Motor neuron (in vitro differentiated cells): ENCODE measurements around the gene JCAD. TPM values are rescaled to one million over a fixed set of nuclear protein-coding genes. Genes with fewer than 3 reads are reported as not detected.
"Not testable (repeated sequence)": the region's sequence is repeated elsewhere in the genome, so short reads cannot be mapped to it uniquely, and the experiment has no call there.

Experiments used
- ATAC-seq, 8 experiments: fragments of 200-7000 bp; cut with Tn5 transposase; replicated peaks in 6 of 8; 2 replicates each; pipeline ENCODE4 v1.8.0; 2021; ENCODE audit warnings: mild to moderate bottlenecking in 8 of 8, moderate library complexity in 8 of 8
- H3K27ac ChIP-seq, 2 donors: fragments of 250-450 bp; sonication (Bioruptor Pico); 2 replicates each; pipeline ENCODE4 v1.9.0; 2021; ENCODE audit warnings: antibody characterized with exemption in 2 of 2, mild to moderate bottlenecking in 2 of 2, moderate library complexity in 1 of 2
- H3K4me1 ChIP-seq, 2 donors: fragments of 250-450 bp; sonication (Bioruptor Pico); replicated peaks in 1 of 2; 2 replicates each; pipeline ENCODE4 v1.6.1; 2021; ENCODE audit warnings: antibody characterized with exemption in 2 of 2, mild to moderate bottlenecking in 2 of 2, moderate library complexity in 1 of 2
- H3K4me3 ChIP-seq, 5 donors: fragments of 250-450 bp; sonication (Bioruptor Pico); 2 replicates each; pipeline ENCODE4 v1.9.0; 2021; ENCODE audit warnings: antibody characterized with exemption in 5 of 5, mild to moderate bottlenecking in 5 of 5, moderate library complexity in 4 of 5
- WGBS, 10 experiments: fragments of 450-650 bp; shearing (Covaris generic); methylation state at CpG; one replicate each; pipeline ENCODE4 v1.0.0; 2022; 5-methylcytosine and 5-hydroxymethylcytosine counted together
- in situ Hi-C, 9 experiments: fragments of 400-800 bp; cut with MboI; loops; one replicate each; pipeline ENCODE4 v1.15.0; 2021; ENCODE audit warnings: low sequenced_read_pairs in 9 of 9, low pct_unique_long_range_greater_than_20kb in 2 of 9; ENCODE audit not compliant: unreplicated experiment in 9 of 9
- total RNA-seq, 8 experiments: library from RNA; unstranded; fragments of 300-600 nt; gene quantifications; 2 replicates each; pipeline versions ENCODE4 v1.2.3 to v1.2.4, GENCODE V29; 2022

JCAD gene
- total RNA-seq, 8 experiments from 2014 or later: 0.22 to 18.7 (median 3.4) TPM

- Histone ChIP-seq H3K4me3 (no peak overlapping the region), H3K27ac (no peak overlapping the region), H3K4me1 (peaks cover 0 to 7% of the 10 kb centered on the region in 2 donors)
- in situ Hi-C loops: no loop called here
- ATAC-seq: no peak
- 0 to 100% (median 63%) methylated on average over 1 to 3 of the region's 10 CpGs; no CpG with 5 or more reads in 6 of the 10 experiments for WGBS, 10 experiments
Observed at GRCh38 chr10:30026578-30026977, 32.8 kb downstream of the JCAD start.

- Histone ChIP-seq H3K27ac (no peak overlapping the region), H3K4me1 (peaks cover 0 to 7% of the 10 kb centered on the region in 2 donors), H3K4me3 (no peak overlapping the region)
- WGBS, 10 experiments: 77 to 100% (median 89%) methylated on average over 1 to 7 of the region's 10 CpGs; no CpG with 5 or more reads in 4 of the 10 experiments
- no peak for ATAC-seq
- in situ Hi-C loops: no loop called here
Observed at GRCh38 chr10:30026080-30026479, 33.3 kb downstream of the JCAD start.

GRCh38 chr10:30025428-30025827 lies 34.0 kb downstream of the JCAD start:
- H3K4me1 ChIP-seq, in situ Hi-C loops, ATAC-seq, H3K27ac ChIP-seq, H3K4me3 ChIP-seq: not testable (repeated sequence)
- WGBS, 10 experiments: 60 to 100% (median 100%) methylated on average over 1 to 3 of the region's 8 CpGs; no CpG with 5 or more reads in 2 of the 10 experiments

- 77 to 100% (median 100%) methylated on average over 1 to 6 of the region's 6 CpGs; no CpG with 5 or more reads in 3 of the 10 experiments for WGBS, 10 experiments
Observed at GRCh38 chr10:30022590-30022989, 36.8 kb downstream of the JCAD start.

GRCh38 chr10:30019468-30019867 lies 39.9 kb downstream of the JCAD start:
- Histone ChIP-seq H3K27ac (no peak overlapping the region), H3K4me3 (no peak overlapping the region), H3K4me1 (no peaks in the 10 kb centered on the region)
- ATAC-seq: no peak
- in situ Hi-C loops: loop anchor here in 1 of 9 experiments (25.0 kb wide), 1 partner anchor 568 kb away; no protein-coding TSS in a partner anchor

More at GRCh38 chr10:30022590-30022989, 36.8 kb downstream of the JCAD start:
- no peak for ATAC-seq
- in situ Hi-C loops: loop anchor here in 1 of 9 experiments (25.0 kb wide), 1 partner anchor 565 kb away; no protein-coding TSS in a partner anchor
- H3K4me3 ChIP-seq: no peak overlapping the region
- H3K27ac ChIP-seq: no peak overlapping the region
- H3K4me1 ChIP-seq: no peaks in the 10 kb centered on the region

GRCh38 chr10:30018496-30018895 lies 40.9 kb downstream of the JCAD start:
- in situ Hi-C loops: loop anchor here in 1 of 9 experiments (25.0 kb wide), 1 partner anchor 569 kb away; no protein-coding TSS in a partner anchor
- H3K4me1 ChIP-seq: peaks cover 8 to 9% of the 10 kb centered on the region in 2 donors
- H3K27ac ChIP-seq: no peak overlapping the region
- 20 to 94% (median 70%) methylated on average over 1 to 6 of the region's 6 CpGs; no CpG with 5 or more reads in 2 of the 10 experiments for WGBS, 10 experiments
- no peak overlapping the region for H3K4me3 ChIP-seq
- ATAC-seq: no peak

- 67 to 100% (median 84%) methylated on average over 1 to 6 of the region's 6 CpGs; no CpG with 5 or more reads in 1 of the 10 experiments for WGBS, 10 experiments
- no peak overlapping the region for H3K27ac ChIP-seq
- no peak overlapping the region for H3K4me3 ChIP-seq
- peaks cover 8 to 11% of the 10 kb centered on the region in 2 donors for H3K4me1 ChIP-seq
- ATAC-seq: no peak
- in situ Hi-C loops: loop anchor here in 1 of 9 experiments (25.0 kb wide), 1 partner anchor 569 kb away; no protein-coding TSS in a partner anchor
Observed at GRCh38 chr10:30017966-30018365, 41.4 kb downstream of the JCAD start.

GRCh38 chr10:30017556-30017955 lies 41.8 kb downstream of the JCAD start:
- 65 to 100% (median 87%) methylated on average over 1 to 6 of the region's 6 CpGs; no CpG with 5 or more reads in 1 of the 10 experiments for WGBS, 10 experiments

GRCh38 chr10:30014511-30014910 lies 44.9 kb downstream of the JCAD start:
- peaks cover 8 to 11% of the 10 kb centered on the region in 2 donors for H3K4me1 ChIP-seq
- in situ Hi-C loops: loop anchor here in 1 of 9 experiments (25.0 kb wide), 1 partner anchor 573 kb away; no protein-coding TSS in a partner anchor
- ATAC-seq: no peak
- no peak overlapping the region for H3K27ac ChIP-seq
- no peak overlapping the region for H3K4me3 ChIP-seq
- 50 to 100% (median 81%) methylated on average over 2 to 8 of the region's 8 CpGs; no CpG with 5 or more reads in 2 of the 10 experiments for WGBS, 10 experiments

More at GRCh38 chr10:30017556-30017955, 41.8 kb downstream of the JCAD start:
- ATAC-seq: no peak
- Histone ChIP-seq H3K4me3 (no peak overlapping the region), H3K27ac (no peak overlapping the region), H3K4me1 (peaks cover 8 to 11% of the 10 kb centered on the region in 2 donors)
- in situ Hi-C loops: loop anchor here in 1 of 9 experiments (25.0 kb wide), 1 partner anchor 570 kb away; no protein-coding TSS in a partner anchor

- in situ Hi-C loops: loop anchor here in 1 of 9 experiments (25.0 kb wide), 1 partner anchor 574 kb away; no protein-coding TSS in a partner anchor
- 42 to 100% (median 80%) methylated on average over 1 to 4 of the region's 5 CpGs; no CpG with 5 or more reads in 2 of the 10 experiments for WGBS, 10 experiments
- peaks cover 8 to 11% of the 10 kb centered on the region in 2 donors for H3K4me1 ChIP-seq
- H3K4me3 ChIP-seq: no peak overlapping the region
- peak in 1 of 8 experiments; percentile 76 for ATAC-seq
- H3K27ac ChIP-seq: no peak overlapping the region
Observed at GRCh38 chr10:30013757-30014156, 45.6 kb downstream of the JCAD start.

GRCh38 chr10:30011956-30012647 lies 47.3 kb downstream of the JCAD start:
- H3K27ac ChIP-seq: no peak overlapping the region
- peak in 2 of 8 experiments; percentile 36 to 54 for ATAC-seq
- H3K4me1 ChIP-seq: peaks cover 8 to 11% of the 10 kb centered on the region in 2 donors
- in situ Hi-C loops: loop anchor here in 1 of 9 experiments (25.0 kb wide), 1 partner anchor 575 kb away; no protein-coding TSS in a partner anchor
- WGBS, 10 experiments: 14 to 67% (median 30%) methylated on average over 1 to 3 of the region's 4 CpGs; no CpG with 5 or more reads in 3 of the 10 experiments
- no peak overlapping the region for H3K4me3 ChIP-seq

- H3K4me1 ChIP-seq: peaks cover 8 to 11% of the 10 kb centered on the region in 2 donors
- ATAC-seq: no peak
- H3K4me3 ChIP-seq: no peak overlapping the region
- in situ Hi-C loops: loop anchor here in 1 of 9 experiments (25.0 kb wide), 1 partner anchor 576 kb away; no protein-coding TSS in a partner anchor
- WGBS, 10 experiments: 0 to 100% (median 89%) methylated on average over 1 to 8 of the region's 8 CpGs; no CpG with 5 or more reads in 3 of the 10 experiments
- no peak overlapping the region for H3K27ac ChIP-seq
Observed at GRCh38 chr10:30011396-30011795, 48.0 kb downstream of the JCAD start.

- whole genome bisulfite sequencing, 10 experiments: 38 to 83% (median 45%) methylated on average over 1 to 3 of the region's 3 CpGs; no CpG with 5 or more reads in 3 of the 10 experiments
- Histone ChIP-seq H3K27ac (no peak overlapping the region), H3K4me1 (no peaks in the 10 kb centered on the region), H3K4me3 (no peak overlapping the region)
- no peak for ATAC-seq
- in situ Hi-C loops: loop anchor here in 2 of 9 experiments (10.0 to 25.0 kb wide), 2 partner anchors 227 to 580 kb away; no protein-coding TSS in a partner anchor
Observed at GRCh38 chr10:30007406-30007805, 52.0 kb downstream of the JCAD start.
